HG02798 (cell line): ENCODE data around the gene SLC25A19.

Experiments
- ATAC-seq: cut with Tn5 transposase; IDR thresholded peaks from one replicate; pipeline ENCODE4 v1.9.1; 2021; ENCODE audit warnings: mild to moderate bottlenecking; ENCODE audit not compliant: unreplicated experiment, poor library complexity

SLC25A19 gene

DNA sequence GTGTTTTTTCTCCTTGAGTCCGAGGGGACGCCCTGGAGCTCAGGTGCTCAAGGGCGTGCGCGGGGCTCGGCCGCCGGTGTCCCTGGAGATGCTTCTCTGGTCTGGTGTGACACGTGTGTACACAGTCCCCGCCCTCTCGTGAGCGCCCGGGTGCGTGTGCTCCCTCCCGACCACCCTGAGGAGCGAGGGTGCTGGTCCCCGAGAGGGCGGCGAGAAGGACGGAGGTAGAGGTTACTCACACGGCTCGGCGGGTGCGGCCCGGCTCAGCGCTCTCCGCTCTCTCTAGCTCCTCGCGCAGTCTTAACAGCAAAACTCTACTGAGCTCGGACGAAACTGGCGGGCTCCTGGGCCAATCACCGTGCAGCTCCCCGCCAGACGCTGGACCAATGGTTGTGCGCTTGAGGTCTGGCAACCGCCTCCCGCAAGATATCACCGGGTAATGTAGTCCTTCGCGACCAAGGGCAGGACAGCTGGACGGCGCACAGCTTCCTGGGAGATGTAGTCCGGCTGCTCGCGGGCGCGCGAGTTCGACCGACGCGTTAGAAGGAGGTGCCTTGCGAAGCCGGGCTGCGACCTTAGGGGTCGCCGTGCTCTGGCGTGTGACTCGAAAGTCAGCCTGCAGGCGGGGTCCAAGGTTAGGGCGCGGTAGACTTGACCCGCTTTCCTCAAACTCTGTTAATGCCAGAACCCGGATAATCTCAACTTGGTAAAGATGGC is at the start of gene SLC25A19:
Gene SLC25A19, minus strand, starts transcription at position 319 of the 717 bp plus-strand sequence. CDS start 2,669 bp downstream, outside the sequence.
- peak; percentile 93 for ATAC-seq

DNA sequence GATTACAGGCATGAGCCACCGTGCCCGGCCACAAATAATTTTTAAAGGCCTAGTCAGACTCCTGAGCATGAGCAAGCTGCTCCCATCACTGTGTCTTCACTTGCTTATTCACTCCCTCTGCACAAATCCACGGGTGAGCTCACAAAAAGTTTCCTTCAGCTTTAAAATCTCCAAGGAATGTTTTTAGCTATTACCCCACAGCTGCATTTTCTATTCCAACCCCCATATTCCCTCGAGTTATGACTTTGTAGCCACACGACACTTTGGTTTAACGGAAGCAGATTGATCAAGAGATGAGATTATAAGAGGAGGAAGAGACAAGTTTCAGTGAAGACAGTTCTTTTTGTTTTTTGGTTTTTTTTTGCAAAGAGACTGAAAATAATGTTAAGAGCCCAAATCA is 49.1 kb upstream of the SLC25A19 start:
- no peak for ATAC-seq

DNA sequence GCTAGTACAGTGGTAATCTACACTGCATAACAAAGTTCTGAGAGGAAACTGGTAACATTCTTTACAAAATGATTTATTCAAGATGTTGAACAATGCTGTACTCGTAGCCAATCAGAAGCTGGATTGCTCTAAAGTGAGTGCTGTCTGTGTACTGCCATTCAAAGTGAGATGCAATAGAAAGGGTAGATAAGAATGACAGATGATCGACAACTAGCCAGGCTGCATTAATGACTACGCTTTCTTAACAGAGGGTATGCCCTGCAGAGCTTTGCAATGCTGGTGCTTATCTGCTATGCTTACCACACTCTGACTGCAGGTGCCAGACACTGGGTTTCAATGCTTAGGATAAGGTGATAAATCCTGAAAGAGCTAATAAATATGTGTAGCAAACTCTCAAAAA is 46.1 kb upstream of the SLC25A19 start:
- ATAC-seq: no peak

DNA sequence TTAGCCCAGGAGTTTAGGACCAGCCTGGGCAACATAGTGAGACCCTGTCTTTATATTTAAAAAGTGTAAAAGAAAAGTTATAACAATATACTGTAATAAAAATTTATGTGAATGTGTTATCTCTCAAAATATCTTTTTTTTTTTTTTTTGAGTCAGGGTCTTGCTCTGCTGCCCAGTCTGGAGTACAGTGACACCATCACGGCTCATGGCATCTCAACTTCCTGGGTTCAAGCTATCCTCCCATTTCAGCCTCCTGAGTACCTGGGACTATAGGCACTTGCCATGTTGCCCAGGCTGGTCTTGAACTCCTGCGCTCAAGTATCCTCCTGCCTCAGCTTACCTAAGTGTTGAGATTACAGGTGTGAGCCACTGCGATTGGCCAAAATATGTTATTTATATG is 45.5 kb upstream of the SLC25A19 start:
- ATAC-seq: no peak

DNA sequence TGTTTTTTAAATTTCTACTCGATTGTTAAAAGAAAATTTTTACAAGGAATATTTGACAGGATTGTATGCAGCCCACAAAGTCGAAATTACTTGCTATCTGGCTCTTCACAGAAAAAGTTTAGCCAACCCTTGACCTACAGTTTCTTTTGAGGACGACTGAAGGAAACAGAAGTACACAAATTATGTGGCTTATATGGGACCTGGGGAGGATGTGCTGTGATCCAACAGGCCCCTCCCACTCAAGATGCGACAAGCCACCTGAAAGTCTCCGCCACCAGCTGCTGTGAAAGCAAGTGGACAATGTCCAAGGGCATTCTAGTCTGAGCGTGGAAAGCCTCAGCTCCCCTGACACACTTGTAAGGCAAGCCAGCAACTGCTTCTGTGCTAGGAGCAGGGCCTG is 42.4 kb upstream of the SLC25A19 start:
- ATAC-seq: no peak

DNA sequence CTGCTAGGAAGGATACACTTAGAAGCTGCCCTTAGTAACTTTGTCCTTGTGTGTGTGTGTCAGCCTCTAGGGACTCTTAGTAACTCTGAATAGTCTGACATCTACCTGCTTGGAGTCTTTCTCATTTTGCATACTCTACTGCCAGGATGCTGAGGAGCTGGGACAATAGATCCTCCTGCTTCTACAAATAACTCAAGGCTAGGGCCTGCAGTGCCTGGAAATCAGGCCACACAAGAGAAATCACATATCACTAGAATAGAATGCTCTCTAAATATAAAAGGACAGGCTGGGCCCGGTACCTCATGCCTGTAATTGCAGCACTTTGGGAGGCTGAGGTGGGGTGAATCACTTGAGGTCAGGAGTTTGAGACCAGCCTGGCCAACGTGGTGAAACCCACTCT is 38.5 kb upstream of the SLC25A19 start:
- ATAC-seq: no peak

DNA sequence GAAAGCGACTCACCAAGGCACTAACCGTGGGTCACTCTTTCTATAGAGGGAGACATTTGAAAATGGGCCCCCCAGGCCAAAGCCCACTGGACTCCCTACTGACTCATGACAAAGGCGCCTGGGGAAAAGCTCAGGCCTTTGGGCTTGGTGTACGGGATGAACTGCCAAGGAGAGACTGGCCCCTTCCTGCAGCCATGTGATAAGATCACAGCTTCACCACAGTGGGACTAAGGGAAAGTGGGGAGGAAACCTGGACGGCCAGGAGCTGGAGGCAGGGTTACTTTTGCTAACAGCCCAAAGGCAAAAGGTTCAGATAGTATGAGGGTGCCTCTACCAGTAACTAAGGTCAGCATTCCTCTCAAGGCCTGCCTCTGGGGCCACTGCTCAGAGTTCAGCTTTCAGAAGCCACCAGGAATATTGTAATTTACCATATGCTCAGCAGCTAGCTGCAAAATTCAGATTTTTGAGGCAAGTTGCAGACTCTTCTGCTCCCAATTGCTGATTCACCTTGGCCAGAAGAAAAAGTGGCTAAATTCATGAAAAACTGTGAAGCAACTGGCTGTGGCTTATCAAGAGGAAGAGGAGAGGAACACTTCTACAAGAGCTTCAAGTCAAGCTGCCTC is 37.1 kb upstream of the SLC25A19 start:
- ATAC-seq: no peak

DNA sequence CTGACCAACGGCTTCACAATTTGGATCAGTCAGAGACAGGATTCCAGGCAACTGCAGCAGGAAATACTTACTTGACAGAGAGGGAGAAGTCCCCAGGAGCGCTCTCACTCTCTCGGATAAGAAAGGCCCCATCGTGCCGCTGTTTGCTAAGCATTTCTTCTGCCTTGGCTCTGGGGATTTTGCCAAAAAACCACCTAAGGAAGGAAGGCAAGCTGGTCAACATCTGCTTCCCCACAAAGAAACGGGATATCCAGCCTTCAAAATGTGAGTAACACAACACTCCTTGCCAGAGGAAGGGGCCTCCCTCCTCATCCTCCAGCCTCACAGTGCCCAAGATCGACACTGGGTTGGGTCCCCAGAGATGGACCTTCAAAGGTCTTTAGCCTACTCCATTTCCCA is 36.6 kb upstream of the SLC25A19 start:
- no peak for ATAC-seq

DNA sequence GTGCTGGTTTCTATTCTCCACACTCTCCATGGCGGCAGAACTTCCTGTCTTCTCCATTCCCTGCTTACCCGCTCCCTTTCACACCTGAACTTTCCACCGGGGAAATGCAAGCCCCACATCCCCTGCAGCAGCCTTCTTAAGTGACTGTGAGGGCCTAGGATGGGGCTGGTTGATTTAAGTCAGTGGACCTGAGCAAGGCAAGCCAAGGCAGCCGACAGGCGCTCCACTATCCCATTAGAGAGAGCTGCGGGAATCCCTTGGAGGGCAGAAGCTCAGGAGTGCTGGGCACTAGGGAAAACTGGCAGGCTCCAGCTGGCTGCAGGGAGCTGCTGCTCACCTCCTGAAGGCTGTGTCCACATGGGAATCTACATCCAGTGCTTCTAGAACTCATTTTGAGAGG is 36.1 kb upstream of the SLC25A19 start:
- ATAC-seq: no peak

DNA sequence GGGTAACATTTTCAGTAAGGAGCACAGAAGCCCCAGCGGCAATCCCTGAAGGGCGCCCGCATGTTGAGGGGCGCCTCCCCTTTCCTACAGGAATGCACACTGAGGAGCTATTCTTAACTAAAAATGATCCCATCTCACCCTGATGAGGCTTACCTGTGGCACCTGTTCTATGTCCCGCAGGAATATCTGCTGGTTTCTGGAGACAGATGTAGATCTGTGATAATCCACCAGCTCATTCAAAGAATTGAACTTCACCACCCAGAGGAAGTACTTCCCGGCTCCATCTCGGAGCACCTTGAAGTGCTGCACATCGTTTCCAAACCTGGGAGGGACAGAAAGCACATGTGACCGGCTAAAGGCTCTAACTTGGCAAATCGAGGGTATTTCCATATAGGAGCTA is 32.3 kb upstream of the SLC25A19 start:
- ATAC-seq: no peak

DNA sequence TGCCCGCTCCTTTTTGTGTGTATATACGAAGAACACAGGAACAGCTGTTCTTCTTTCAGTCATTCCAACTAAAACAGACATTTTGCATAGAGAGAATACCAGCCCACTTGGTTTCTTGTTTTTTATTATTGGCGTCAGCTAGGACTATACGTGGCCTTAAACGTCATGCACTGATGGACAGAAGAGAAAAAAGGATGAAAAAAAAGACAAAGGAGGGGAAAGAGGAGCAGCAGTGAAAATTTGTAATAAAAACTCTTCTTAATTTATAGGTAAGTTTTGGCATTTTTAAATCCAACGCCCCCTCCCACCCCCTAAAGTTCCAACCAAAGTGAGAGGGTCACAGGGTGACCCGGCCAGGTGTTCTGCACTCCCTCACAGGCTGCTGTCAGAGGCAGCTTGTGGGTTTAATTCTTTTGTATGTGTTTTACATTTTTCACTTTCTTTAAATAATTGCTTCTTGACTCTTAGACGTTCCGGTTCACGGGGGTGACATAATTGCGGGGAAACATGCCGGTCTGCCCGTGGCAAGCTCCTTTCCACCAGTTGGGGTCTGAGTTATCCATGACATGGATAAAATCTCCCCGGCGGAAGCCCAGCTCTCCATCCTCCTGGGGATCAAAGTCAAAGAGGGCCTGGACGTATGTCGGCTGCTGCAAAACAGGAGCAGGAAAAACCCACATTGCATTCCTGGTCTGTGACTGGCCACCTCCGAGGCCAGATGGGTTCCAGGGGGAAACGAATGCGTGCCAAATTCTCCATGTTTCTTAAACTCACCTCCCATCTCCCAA is 30.9 kb upstream of the SLC25A19 start:
- peak; percentile 61 for ATAC-seq

DNA sequence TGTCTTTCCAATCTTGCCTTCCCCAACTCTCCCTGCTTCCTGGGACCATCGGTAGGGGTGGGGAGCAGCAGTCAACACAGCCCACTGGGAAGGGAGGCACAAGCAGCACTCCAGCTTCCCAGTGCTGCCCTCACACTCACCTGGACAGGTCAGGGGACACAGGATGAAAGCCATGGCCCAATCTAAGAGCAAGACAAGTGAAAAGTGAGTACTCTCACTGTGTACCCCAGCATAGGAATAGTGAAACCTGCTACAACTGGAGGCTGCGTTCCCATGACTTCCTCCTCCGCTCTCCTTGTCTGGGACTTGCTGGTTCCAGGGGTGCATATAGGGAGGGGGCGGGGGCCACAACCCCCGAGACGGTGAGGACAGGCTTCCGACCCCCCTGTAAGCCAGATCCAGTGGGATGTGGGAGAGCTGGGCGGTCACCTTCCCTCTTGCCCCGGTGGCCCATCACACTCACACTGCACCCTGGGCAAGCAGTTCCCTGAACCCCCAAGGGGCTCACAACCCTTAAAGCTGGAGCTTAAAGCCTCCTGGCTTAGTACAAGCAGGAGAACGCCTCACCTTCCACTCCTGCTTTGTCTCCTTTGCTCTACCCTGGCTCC is 29.5 kb upstream of the SLC25A19 start:
- ATAC-seq: no peak

DNA sequence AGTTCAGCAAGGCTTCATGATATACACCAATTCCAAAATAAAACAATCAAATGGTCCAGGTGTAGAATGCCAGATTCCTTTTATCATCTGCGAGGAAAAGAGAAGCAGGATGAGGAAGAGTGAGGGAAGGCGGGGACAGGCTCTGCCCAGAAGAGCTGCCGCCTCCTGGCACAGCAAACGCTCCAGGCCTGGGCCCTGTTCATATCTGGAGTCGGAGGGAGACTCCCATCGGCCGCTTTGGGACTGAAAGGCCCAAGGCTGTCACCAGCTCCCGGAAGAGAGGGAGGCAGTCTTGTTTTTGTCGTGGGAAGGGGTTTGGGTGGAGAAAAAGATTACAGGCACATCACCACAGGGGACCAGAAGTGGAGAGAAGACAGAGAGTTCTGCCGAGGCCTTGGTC is 29.0 kb upstream of the SLC25A19 start:
- no peak for ATAC-seq

DNA sequence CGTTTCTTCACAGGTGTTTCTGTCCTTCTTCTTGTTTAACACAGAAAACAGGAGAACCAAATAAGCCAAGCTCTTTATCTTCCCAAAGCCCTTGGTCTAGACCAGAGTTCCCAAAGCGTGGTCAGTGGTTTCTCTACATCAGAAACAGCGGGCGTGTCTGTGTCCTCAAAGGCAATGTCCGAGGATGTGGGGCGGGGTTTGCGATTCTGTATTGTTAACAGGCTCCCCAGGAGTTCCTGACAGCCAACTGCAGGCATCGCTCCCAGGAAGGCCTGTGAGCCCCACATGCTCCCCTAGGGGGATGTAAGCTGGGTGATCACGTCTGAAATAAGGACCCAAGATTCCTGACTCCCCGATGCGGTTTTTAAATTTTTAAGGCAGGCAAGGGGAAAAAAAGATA is 28.4 kb upstream of the SLC25A19 start:
- no peak for ATAC-seq

DNA sequence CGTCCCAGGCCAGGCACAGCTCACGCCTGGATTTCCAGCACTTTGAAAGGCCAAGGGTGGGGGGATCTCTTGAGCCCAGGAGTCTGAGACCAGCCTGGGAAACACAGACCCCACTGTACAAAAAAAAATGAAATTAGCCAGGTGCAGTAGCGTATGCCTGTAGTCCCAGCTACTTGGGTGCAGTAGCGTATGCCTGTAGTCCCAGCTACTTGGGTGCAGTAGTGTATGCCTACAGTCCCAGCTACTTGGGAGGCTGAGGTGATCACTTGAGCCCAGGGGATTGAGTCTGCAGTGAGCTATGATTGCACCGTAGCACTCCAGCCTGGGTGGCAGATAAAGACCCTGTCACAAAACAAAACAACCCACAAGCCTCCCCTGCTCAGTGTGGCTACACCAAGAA is 27.0 kb upstream of the SLC25A19 start:
- ATAC-seq: no peak

DNA sequence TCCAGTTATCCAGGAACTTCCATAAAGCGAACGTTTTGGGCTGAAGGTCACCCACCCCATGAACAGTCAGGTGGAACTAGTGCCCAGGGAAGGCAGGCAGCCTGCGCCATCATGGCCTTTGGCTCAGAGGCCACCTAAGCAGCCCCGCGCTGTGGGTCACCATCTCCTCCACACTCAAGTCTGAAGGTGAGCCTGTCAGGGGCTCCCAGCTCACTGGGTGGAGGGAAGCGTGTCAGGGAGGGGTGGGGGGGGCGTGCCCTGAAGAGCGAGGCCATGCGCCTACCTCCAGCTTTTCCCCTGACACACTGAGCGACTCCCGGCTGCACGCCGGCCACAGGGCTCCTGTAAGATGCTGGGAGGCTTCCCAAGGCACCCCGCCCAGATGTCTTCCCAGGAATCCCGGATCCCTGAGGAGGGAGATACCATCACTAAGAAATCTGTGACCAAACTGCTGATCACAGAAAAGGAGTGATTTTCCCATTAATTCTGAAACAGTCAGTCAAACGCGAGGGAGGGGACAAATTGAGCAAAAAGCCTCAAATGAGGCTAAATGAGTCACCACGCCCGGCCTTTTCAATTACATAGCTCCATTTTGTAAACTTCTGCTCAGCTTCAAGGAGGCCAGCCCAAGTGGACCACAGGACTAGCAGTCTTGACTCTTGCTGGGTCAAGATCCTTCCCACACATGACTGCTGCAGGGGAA is 26.5 kb upstream of the SLC25A19 start:
- no peak for ATAC-seq

DNA sequence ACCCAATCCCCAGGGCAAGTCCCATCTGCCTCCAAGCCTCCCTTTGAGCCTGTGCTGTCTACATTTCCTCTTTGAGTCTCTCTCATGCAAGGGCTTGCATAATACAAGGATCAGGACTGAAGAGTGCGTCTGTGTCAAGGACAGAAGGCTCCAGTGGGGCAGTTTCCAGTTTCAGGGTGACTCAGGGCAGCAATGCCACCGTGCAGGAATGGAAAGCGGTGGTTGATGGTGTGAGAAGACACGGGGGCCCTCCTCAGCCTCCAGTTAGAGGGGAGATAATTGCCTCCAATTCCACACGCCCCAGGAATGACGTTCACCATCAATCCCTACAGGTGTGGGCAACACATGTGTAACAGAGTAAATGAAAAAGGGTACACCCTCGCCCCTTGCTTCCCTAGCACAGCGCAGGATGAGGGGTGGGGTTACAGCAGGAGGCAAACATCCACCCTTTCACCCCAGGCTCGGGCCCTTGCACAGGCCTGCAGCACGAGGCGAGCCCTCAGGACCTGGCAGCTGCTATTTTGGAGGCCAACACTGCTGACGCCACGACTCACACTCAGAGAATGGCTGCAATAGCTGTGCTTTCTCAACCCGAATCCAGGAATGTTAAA is 24.8 kb upstream of the SLC25A19 start:
- peak; percentile 54 for ATAC-seq

DNA sequence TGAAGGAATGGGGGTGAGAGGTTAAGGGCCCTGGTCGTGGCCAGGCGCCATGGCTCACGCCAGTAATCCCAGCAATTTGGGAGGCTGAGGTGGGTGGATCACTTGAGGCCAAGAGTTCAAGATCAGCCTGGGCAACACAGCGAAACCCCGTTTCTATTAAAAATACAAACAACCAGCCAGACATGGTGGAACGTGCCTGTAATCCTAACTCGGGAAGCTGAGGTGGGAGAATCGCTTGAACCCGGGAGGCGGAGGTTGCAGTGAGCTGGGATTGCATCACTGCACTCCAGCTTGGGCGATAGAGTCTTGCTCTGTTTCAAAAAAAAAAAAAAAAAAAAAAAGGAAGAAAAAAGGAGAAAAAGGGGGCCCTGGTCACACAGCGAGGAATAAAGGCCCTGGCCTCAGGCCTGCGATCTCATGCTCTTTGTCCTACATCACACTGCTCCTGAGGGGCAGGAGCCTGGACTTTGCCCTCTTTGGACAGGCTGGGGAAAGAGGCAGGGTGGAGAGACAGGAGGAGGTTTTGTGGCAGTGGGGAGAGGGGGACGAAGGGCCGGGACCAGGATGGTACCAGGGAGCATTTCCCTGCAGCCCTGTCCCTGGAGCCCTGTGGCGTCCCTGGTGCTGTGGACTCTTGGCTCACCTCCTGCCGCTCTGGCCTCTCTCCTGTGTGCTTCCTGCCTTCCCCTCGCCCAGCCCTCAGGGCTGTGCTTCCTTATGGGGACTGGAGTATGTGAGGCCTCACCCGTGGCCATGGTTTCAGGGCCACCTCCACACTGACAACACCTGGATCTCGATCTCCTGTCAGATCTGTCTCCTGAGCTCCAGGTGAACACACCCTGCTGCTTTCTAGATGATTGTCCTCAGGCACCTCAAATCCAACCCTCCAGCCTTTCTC is 19.7 kb upstream of the SLC25A19 start:
- no peak for ATAC-seq
